ENCODE results near the gene ZNF79. TPM values are rescaled to one million over a fixed set of nuclear protein-coding genes. Genes with fewer than 3 reads are reported as not detected.

Gene ZNF79
- total and polyA plus RNA-seq, 9 of the 15 experiments (the other 6 are each of a cell fraction or from before 2014, with no cell fraction given), result 0.62 to 7.0 (median 4.1) TPM

DNA sequence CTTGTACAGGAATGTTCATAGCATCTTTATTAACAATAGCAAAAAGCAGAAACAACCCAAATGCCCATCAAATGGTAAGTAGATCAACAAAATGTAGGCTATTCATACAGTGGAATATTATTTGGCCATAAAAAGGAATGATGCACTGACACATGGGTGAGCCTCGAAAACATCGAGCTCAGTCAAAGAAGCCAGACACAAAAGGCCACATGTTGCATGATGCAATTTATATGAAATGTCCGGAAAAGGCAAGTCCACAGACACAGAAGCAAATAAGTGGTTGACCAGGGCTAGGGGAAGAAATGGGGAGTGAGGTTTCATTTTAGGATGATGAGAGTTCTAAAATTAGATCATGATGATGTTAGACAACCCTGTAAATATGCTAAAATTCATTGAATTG is 43.7 kb upstream of the ZNF79 start (continued):
- TF ChIP-seq PHTF2 (CRISPR knock-in tag; IDR thresholded peaks at IDR 0.05) (no peak), RCOR1 (IDR thresholded peaks at IDR 0.05; ENCODE audit: borderline replicate concordance in 1 of 2, low read depth in 2 of 2, low read length in 2 of 2) (peak in 1 of 2 experiments; percentile 37; a peak in 1 of 4 replicates), KLF6 (CRISPR knock-in tag; IDR thresholded peaks at IDR 0.05; ENCODE audit: borderline replicate concordance) (peak; percentile 21; the same call in 1 of the 2 replicates), MGA (IDR thresholded peaks at IDR 0.05) (peak; percentile 97), MYC (IDR thresholded peaks at IDR 0.05; ENCODE audit: low read depth, low read length) (peak; percentile 93), MYC (CRISPR knock-in tag; IDR thresholded peaks at IDR 0.05; ENCODE audit: borderline replicate concordance, low read depth) (no peak), ETV1 (tag; conservative IDR thresholded peaks at IDR 0.05; ENCODE audit: low read depth) (peak; percentile 77), JUN (IDR thresholded peaks at IDR 0.05; ENCODE audit: borderline replicate concordance, low read depth, low read length) (0 out of 2 replicates have a peak, but pooled peaks have one; percentile 38), JUN (CRISPR knock-in tag; IDR thresholded peaks at IDR 0.05; ENCODE audit: borderline replicate concordance) (no peak), USF1 (CRISPR knock-in tag; IDR thresholded peaks at IDR 0.05) (peak; percentile 21; the same call in 1 of the 2 replicates)
